NCI-H1105 treated with DMSO at 0.1 percent for 48 hours (cell line): ENCODE results near the gene CRAT.

Source experiments
- DNase-seq: peaks from one replicate; lab custom pipeline; 2025; lab: John Stamatoyannopoulos, UW

Gene CRAT

DNA sequence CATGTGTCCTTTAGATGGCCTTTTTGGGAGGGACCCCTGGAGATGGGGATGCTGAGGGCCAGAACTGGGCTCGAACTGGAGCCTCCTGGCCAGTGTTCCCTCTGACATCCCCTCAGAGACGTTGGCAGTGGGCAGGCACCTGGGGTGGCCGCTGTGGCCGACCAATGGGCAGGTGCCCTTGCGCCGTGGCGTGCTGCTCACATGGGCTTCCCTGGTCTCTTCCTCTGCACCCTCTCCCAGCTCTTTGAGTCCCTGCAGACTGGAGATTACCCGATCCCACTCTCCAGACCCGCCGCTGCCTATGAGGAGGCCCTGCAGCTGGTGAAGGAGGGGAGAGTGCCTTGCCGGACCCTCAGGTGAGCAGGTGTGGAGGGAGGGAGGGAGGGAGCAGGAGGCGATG lies 49.6 kb downstream of the CRAT start:
- no peak for DNase-seq

GRCh38 chr9:129059796-129060785 lies 50.5 kb downstream of the CRAT start:
- DNase-seq: no peak

- no peak for DNase-seq
Observed at GRCh38 chr9:129058965-129059795, 51.4 kb downstream of the CRAT start.

DNA sequence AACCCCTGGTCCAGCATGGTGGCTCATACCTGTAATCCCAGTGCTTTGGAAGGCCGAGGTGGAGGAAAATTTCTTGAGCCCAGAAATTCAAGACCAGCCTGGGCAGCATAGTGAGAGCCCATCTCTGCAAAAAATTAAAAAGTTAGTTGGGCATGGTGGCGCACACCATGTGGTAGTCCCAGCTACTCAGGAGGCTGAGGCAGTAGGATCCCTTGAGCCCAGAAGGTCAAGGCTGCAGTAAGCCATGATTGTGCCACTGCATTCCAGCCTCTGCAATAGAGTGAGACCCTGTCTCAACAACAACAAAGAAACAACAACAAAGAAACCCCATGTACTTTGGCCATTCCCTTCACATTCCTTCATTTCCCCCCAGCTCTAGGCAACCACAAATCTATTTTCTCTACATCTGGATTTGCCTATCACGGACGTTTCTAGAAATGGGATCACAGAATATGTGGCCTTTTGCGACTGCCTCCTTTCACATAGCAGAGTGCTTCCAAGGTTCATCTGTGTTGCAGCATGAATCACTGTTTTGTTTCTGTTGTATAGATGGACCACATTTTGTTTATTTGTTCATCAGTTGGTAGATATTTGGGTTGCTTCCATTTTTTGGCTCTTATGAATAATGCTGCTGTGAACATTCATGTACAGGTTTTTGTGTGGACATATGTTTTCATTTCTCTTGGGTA lies 56.3 kb downstream of the CRAT start:
- DNase-seq: no peak

DNA sequence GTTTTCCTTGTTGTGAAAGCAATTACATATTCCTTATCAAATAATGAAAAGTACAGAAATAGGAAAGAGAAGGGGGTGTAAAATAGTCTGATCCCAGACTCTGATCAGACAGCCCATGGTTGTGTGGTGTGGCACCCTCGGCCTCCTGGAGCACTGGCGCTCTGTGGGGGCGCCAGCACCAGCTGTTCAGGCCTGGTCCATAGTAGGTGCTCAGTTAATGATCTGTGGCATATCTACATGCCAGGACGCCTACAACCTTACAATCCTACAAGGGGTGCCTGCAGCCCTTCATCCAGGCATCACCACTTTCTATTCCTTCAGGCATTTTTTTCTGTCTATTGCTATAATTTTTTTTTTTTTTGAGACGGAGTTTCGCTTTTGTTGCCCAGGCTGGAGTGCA lies 57.6 kb downstream of the CRAT start:
- DNase-seq: no peak

DNA sequence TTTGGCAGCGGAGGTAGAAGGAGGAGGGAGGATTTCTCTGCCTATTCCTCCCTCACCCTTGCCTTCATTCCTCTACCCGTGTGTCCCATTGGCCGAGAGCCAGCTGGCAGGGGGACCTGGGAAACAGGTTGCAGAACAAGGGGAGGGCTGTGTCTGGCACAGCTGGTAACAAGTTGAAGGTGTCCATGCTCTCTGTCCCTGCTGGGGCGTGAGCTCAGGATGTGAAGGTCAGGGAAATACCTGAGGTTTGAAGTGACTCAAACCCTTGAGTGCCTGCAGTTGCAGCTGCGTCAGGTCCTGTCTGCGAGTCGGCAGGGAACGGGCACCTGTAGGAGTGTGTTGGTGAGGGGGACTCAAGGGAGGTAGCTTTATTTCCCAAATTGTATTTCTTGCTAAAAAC lies 58.0 kb downstream of the CRAT start:
- peak; percentile 3 for DNase-seq
